Measurements from ENCODE around the gene SNRPD3.

GRCh38 chr22:24585461-24585860, 29.7 kb downstream of the SNRPD3 start:
- TF ChIP-seq EP300 (IDR thresholded peaks at IDR 0.05; ENCODE audit: borderline replicate concordance in 1 of 2, low read depth in 1 of 2, low read length in 1 of 2) (no peak), TAF1 (IDR thresholded peaks at IDR 0.05; ENCODE audit: borderline replicate concordance, low read depth, low read length) (no peak), NRF1 (IDR thresholded peaks at IDR 0.05; ENCODE audit: low read depth, low read length) (no peak), GATA2 (CRISPR knock-in tag; IDR thresholded peaks at IDR 0.05) (no peak), SMC3 (IDR thresholded peaks at IDR 0.05; ENCODE audit: low read depth, low read length) (no peak)
